Loucy (cell line): ENCODE results near the gene GMPPB.

Experiments
- EZH2phosphoT487 ChIP-seq: fragments of 200-600 bp; IDR thresholded peaks from 2 replicates; pipeline ENCODE4 v1.6.1; 2018; ENCODE audit warnings: antibody characterized with exemption, mild to moderate bottlenecking, moderate library complexity, borderline replicate concordance
- TF ChIP-seq, protein P1 (sequence below): fragments of 200-600 bp; sonication (generic); conservative IDR thresholded peaks from 2 replicates; pipeline ENCODE4 v1.5.1; 2014; ENCODE audit warnings: mild to moderate bottlenecking, antibody characterized with exemption, low read length

DNA sequence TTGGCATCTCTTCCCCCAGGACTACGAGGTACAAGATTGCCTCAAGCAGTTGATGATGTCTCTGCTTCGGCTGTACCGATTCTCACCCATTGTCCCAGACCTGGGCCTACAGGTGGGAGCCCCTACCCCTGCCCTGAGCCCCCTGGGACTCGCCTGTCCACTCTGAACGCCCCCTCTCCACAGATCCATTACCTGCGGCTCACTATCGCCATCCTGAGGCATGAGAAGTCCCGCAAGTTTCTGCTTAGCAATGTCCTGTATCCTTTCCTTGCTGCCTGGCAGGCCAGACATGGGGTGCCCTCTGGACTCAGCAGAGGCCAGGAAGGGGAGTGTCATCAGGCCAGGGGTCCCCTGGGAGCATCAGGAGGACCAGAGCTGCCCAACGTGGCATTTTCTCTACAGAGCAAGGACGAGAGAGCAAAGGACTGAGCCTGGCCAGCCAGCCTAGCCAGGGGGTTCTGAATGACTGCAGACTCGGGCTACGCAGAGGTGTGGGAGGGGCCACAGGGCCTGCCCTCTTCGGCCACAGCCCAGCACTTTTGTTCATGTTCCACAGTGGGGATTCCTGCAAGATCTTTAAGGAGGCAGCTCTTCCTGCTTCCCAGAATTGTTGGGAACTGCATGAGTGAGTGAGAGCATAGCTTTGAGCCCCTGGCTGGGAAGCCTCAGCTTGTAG lies 23.2 kb downstream of the GMPPB start:
- TF ChIP-seq, protein P1, sequence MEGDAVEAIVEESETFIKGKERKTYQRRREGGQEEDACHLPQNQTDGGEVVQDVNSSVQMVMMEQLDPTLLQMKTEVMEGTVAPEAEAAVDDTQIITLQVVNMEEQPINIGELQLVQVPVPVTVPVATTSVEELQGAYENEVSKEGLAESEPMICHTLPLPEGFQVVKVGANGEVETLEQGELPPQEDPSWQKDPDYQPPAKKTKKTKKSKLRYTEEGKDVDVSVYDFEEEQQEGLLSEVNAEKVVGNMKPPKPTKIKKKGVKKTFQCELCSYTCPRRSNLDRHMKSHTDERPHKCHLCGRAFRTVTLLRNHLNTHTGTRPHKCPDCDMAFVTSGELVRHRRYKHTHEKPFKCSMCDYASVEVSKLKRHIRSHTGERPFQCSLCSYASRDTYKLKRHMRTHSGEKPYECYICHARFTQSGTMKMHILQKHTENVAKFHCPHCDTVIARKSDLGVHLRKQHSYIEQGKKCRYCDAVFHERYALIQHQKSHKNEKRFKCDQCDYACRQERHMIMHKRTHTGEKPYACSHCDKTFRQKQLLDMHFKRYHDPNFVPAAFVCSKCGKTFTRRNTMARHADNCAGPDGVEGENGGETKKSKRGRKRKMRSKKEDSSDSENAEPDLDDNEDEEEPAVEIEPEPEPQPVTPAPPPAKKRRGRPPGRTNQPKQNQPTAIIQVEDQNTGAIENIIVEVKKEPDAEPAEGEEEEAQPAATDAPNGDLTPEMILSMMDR, result peak; percentile 48; the same call in 1 of the 2 replicates
- no peak for TF ChIP-seq EZH2phosphoT487
